Adrenal gland (tissue), 5 donors: ENCODE results near the gene SMIM23.

ENCODE experiments used
- CTCF ChIP-seq, 6 experiments: fragments of 450-650 bp in 4 of 6; fragments of 200-600 bp in 2 of 6; sonication (generic) in 1 of 6; IDR thresholded peaks; 1 replicate in 5 of 6; 2 replicates in 1 of 6; pipeline versions ENCODE4 v1.5.1 to v1.8.0; 2016 to 2021; ENCODE audit warnings: antibody characterized with exemption in 6 of 6, mild to moderate bottlenecking in 2 of 6, moderate library complexity in 1 of 6
- POLR2A ChIP-seq, 2 donors: fragments of 450-650 bp; IDR thresholded peaks; one replicate each; pipeline ENCODE4 v1.6.1; 2017; ENCODE audit warnings: antibody characterized with exemption in 2 of 2, mild to moderate bottlenecking in 2 of 2, moderate library complexity in 1 of 2
- donor health status: DM: no; HTN: no; CAD: no.

GRCh38 chr5:171823269-171823668 lies 37.7 kb downstream of the SMIM23 start:
- no peak for TF ChIP-seq CTCF (IDR thresholded peaks at IDR 0.05)
- no peak for TF ChIP-seq POLR2A (IDR thresholded peaks at IDR 0.05)
